HG03045 (cell line): Measurements from ENCODE around the gene MALSU1.

Source experiments
- ATAC-seq: cut with Tn5 transposase; IDR thresholded peaks from one replicate; pipeline ENCODE4 v1.9.1; 2021; ENCODE audit warnings: mild to moderate bottlenecking, moderate library complexity; ENCODE audit not compliant: unreplicated experiment

Gene MALSU1

GRCh38 chr7:23335136-23335535 is 36.0 kb downstream of the MALSU1 start:
- no peak for ATAC-seq

- no peak for ATAC-seq
These were observed 36.5 kb downstream of the MALSU1 start for GRCh38 chr7:23335621-23336020.

GRCh38 chr7:23336086-23336485 is 36.9 kb downstream of the MALSU1 start:
- no peak for ATAC-seq

- ATAC-seq: no peak
These were observed 37.7 kb downstream of the MALSU1 start for GRCh38 chr7:23336799-23337283.

- no peak for ATAC-seq
These were observed 38.2 kb downstream of the MALSU1 start for GRCh38 chr7:23337374-23337773.

GRCh38 chr7:23338439-23338838 is 39.3 kb downstream of the MALSU1 start:
- no peak for ATAC-seq

- ATAC-seq: no peak
These were observed 39.7 kb downstream of the MALSU1 start for GRCh38 chr7:23338863-23339262.

GRCh38 chr7:23341846-23342598 is 42.9 kb downstream of the MALSU1 start:
- ATAC-seq: no peak

- ATAC-seq: no peak
These were observed 44.0 kb downstream of the MALSU1 start for GRCh38 chr7:23343102-23343501.

- ATAC-seq: no peak
These were observed 44.8 kb downstream of the MALSU1 start for GRCh38 chr7:23343806-23344475.

- ATAC-seq: no peak
These were observed 46.5 kb downstream of the MALSU1 start for GRCh38 chr7:23345601-23346000.

- ATAC-seq: no peak
These were observed 47.2 kb downstream of the MALSU1 start for GRCh38 chr7:23346316-23346715.

GRCh38 chr7:23347033-23347681 is 48.0 kb downstream of the MALSU1 start:
- ATAC-seq: no peak

GRCh38 chr7:23347682-23348180 is 48.6 kb downstream of the MALSU1 start:
- ATAC-seq: no peak

- ATAC-seq: no peak
These were observed 50.5 kb downstream of the MALSU1 start for GRCh38 chr7:23349484-23350157.

- no peak for ATAC-seq
These were observed 51.3 kb downstream of the MALSU1 start for GRCh38 chr7:23350466-23350865.

GRCh38 chr7:23353172-23353571 is 54.0 kb downstream of the MALSU1 start:
- ATAC-seq: no peak

- ATAC-seq: no peak
These were observed 57.0 kb downstream of the MALSU1 start for GRCh38 chr7:23356168-23356567.

- no peak for ATAC-seq
These were observed 57.6 kb downstream of the MALSU1 start for GRCh38 chr7:23356726-23357125.

GRCh38 chr7:23357190-23358093 is 58.3 kb downstream of the MALSU1 start:
- ATAC-seq: no peak
